HEK293T (cell line): Measurements from ENCODE around the gene LIN7B.

Experiments used
- SP1 ChIP-seq: fragments of 450-650 bp; IDR thresholded peaks from 2 replicates; pipeline ENCODE4 v1.6.1; 2017
- ZNF384 ChIP-seq: fragments of 450-650 bp; IDR thresholded peaks from 2 replicates; pipeline ENCODE4 v1.6.1; 2016

GRCh38 chr19:49101160-49101559 lies 13.0 kb upstream of the LIN7B start:
- no peak for TF ChIP-seq ZNF384
- no peak for TF ChIP-seq SP1
